ENCODE results near the gene TRMT61A. TPM values are rescaled to one million over a fixed set of nuclear protein-coding genes. Genes with fewer than 3 reads are reported as not detected.

Gene TRMT61A
- total and polyA plus RNA-seq, 9 donors: 6.4 to 9.1 (median 7.8) TPM

DNA sequence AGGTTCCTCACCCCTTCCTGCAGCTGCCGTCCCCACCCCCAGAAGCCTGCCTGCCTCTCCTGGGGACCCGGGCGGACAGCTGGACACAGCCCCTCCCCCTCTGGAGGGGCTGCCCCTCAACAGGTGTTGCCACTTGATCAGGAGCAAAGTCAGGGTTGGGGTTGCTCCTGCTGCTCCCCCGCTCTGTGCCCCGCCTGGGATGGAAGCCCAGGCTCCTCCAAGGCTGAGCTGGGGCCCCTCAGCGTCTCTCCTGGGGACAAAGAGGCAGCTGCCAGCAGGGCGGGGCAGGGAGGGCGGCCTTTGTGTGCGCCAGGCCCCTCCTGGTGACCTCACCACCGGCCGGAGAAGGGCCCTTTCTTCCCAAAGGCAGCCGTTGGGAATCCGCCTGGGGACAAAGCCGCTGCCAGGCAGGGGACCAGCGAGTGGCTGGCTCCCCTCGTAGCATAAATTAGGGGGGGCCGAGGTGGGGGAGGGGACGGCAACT, 13.7 kb downstream of the TRMT61A start:
- Histone ChIP-seq H3K27ac (ENCODE audit: low read length) (peak overlapping the region; percentile 87), H3K27me3 (ENCODE audit: control insufficient read depth, insufficient read depth, low read length) (no peaks in the 10 kb centered on the region), H3K4me3 (ENCODE audit: low read length) (no peak overlapping the region), H3K36me3 (ENCODE audit: control insufficient read depth, insufficient read depth, low read length) (no peaks in the 10 kb centered on the region), H3K9me3 (replicated peaks; ENCODE audit: control insufficient read depth, low read depth, low read length) (no peaks in the 10 kb centered on the region), H3K4me1 (ENCODE audit: control insufficient read depth, insufficient read depth, low read length) (peaks cover 94% of the 10 kb centered on the region)
- WGBS (ENCODE audit: insufficient coverage): 8% methylated on average over 11 of the region's 18 CpGs
- peak; percentile 87 for DNase-seq

GRCh38 chr14:103543140-103543539, 14.1 kb downstream of the TRMT61A start:
- H3K4me3 ChIP-seq (ENCODE audit: low read length): no peak overlapping the region

GRCh38 chr14:103543721-103544387, 14.9 kb downstream of the TRMT61A start:
- no peak for DNase-seq
- WGBS (ENCODE audit: insufficient coverage): 53% methylated on average over 12 of the region's 19 CpGs

More at GRCh38 chr14:103543140-103543539, 14.1 kb downstream of the TRMT61A start:
- Histone ChIP-seq H3K36me3 (ENCODE audit: control insufficient read depth, insufficient read depth, low read length) (no peaks in the 10 kb centered on the region), H3K4me1 (ENCODE audit: control insufficient read depth, insufficient read depth, low read length) (peaks cover 89% of the 10 kb centered on the region), H3K27ac (ENCODE audit: low read length) (peak overlapping the region; percentile 87), H3K27me3 (ENCODE audit: control insufficient read depth, insufficient read depth, low read length) (no peaks in the 10 kb centered on the region), H3K9me3 (replicated peaks; ENCODE audit: control insufficient read depth, low read depth, low read length) (no peaks in the 10 kb centered on the region)
- 73% methylated on average over 8 of the region's 10 CpGs for WGBS (ENCODE audit: insufficient coverage)
- no peak for DNase-seq

DNA sequence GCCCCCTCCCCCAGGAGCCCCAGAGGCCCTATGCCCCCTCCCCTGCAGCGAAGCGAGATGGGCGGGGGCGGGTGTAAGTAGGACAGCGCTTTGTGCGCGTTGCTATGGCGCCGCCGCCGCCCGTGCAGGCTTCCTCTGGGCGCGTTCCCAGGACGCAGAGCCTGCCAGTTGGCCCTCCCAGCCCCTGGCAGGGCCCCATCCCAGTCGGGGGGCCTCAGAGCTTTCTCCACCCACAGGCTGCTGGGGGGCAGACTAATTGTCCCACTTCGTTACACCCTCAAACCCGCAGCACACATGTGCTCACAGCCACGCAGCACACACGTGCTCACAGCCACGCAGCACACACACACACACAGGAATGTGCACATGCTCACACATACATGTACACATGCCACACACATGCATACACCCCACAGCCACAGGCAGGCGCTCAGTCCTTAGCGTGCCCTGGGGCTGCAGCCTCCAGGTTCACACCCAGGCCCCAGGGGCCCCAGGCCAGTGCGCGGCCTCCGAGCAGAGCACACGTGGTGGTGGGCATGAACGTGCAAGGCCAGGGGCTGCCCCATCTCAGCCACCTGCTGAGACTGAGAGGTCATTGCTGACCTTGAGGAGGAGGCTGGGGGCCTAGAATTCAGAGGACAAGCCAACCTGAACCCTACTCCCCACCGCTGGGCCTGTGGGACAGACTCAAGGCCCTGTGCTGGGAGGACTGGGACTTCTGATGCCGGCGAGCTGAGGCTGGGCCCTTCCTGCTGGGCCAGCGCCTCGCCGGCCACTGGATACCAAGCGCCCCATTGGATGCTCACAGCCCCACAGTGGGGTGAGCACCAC, 15.6 kb downstream of the TRMT61A start:
- 34% methylated on average over 29 of the region's 35 CpGs for whole genome bisulfite sequencing (ENCODE audit: insufficient coverage)
- no peaks in the 10 kb centered on the region for H3K9me3 ChIP-seq (replicated peaks; ENCODE audit: control insufficient read depth, low read depth, low read length)
- no peaks in the 10 kb centered on the region for H3K27me3 ChIP-seq (ENCODE audit: control insufficient read depth, insufficient read depth, low read length)
- no peaks in the 10 kb centered on the region for H3K36me3 ChIP-seq (ENCODE audit: control insufficient read depth, insufficient read depth, low read length)
- peak overlapping the region; percentile 87 for H3K27ac ChIP-seq (ENCODE audit: low read length)
- no peak overlapping the region for H3K4me3 ChIP-seq (ENCODE audit: low read length)
- H3K4me1 ChIP-seq (ENCODE audit: control insufficient read depth, insufficient read depth, low read length): peaks cover 87% of the 10 kb centered on the region
- DNase-seq: peak; percentile 86

More at GRCh38 chr14:103543721-103544387, 14.9 kb downstream of the TRMT61A start:
- H3K36me3 ChIP-seq (ENCODE audit: control insufficient read depth, insufficient read depth, low read length): no peaks in the 10 kb centered on the region
- H3K27me3 ChIP-seq (ENCODE audit: control insufficient read depth, insufficient read depth, low read length): no peaks in the 10 kb centered on the region
- H3K27ac ChIP-seq (ENCODE audit: low read length): peak overlapping the region; percentile 87
- H3K4me1 ChIP-seq (ENCODE audit: control insufficient read depth, insufficient read depth, low read length): peaks cover 87% of the 10 kb centered on the region
- no peak overlapping the region for H3K4me3 ChIP-seq (ENCODE audit: low read length)
- H3K9me3 ChIP-seq (replicated peaks; ENCODE audit: control insufficient read depth, low read depth, low read length): no peaks in the 10 kb centered on the region

DNA sequence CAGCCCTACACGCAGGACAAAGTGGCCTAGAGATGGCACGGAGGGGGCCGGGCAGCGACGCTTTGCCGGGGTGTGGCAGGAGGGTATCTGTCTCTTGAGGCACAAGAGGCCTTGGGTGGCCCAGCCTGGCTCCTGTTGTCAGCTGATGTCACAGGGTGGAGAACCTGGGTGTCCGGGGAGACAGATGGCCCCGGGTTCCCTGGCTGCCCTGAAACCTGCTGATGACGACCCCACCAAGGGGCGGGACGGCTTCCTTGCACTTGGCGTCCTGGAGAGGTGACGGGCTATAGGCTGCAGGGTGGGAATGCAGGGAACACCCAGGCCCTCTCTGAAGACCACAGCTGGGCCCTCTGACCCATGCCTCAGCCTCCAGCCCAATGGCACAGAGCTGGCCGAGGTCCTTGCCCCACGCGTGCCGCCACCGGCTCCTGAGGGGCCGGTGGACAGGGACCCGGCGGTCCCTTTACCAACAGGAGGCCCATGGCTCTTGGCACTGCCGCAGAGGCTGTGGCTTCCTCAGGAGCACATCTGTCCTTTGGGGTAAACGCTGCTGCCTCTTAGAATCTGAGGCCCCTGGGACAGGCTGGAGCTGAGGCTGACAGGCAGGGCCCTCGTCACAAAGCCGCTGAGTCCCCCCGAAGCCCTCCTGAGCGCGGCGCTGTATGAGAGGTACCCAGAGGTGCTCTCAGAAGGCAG, 16.4 kb downstream of the TRMT61A start:
- Histone ChIP-seq H3K27ac (ENCODE audit: low read length) (peak overlapping the region; percentile 87), H3K27me3 (ENCODE audit: control insufficient read depth, insufficient read depth, low read length) (no peaks in the 10 kb centered on the region), H3K4me3 (ENCODE audit: low read length) (no peak overlapping the region), H3K9me3 (replicated peaks; ENCODE audit: control insufficient read depth, low read depth, low read length) (no peaks in the 10 kb centered on the region), H3K36me3 (ENCODE audit: control insufficient read depth, insufficient read depth, low read length) (no peaks in the 10 kb centered on the region), H3K4me1 (ENCODE audit: control insufficient read depth, insufficient read depth, low read length) (peaks cover 88% of the 10 kb centered on the region)
- DNase-seq: peak; percentile 27
- WGBS (ENCODE audit: insufficient coverage): 87% methylated on average over 24 of the region's 29 CpGs

GRCh38 chr14:103545915-103546651, 17.1 kb downstream of the TRMT61A start:
- 73% methylated on average over 15 of the region's 27 CpGs for WGBS (ENCODE audit: insufficient coverage)
- Histone ChIP-seq H3K27ac (ENCODE audit: low read length) (peak overlapping the region; percentile 9), H3K4me1 (ENCODE audit: control insufficient read depth, insufficient read depth, low read length) (peaks cover 88% of the 10 kb centered on the region), H3K9me3 (replicated peaks; ENCODE audit: control insufficient read depth, low read depth, low read length) (no peaks in the 10 kb centered on the region), H3K36me3 (ENCODE audit: control insufficient read depth, insufficient read depth, low read length) (no peaks in the 10 kb centered on the region), H3K4me3 (ENCODE audit: low read length) (no peak overlapping the region), H3K27me3 (ENCODE audit: control insufficient read depth, insufficient read depth, low read length) (no peaks in the 10 kb centered on the region)
- peak; percentile 44 for DNase-seq

DNA sequence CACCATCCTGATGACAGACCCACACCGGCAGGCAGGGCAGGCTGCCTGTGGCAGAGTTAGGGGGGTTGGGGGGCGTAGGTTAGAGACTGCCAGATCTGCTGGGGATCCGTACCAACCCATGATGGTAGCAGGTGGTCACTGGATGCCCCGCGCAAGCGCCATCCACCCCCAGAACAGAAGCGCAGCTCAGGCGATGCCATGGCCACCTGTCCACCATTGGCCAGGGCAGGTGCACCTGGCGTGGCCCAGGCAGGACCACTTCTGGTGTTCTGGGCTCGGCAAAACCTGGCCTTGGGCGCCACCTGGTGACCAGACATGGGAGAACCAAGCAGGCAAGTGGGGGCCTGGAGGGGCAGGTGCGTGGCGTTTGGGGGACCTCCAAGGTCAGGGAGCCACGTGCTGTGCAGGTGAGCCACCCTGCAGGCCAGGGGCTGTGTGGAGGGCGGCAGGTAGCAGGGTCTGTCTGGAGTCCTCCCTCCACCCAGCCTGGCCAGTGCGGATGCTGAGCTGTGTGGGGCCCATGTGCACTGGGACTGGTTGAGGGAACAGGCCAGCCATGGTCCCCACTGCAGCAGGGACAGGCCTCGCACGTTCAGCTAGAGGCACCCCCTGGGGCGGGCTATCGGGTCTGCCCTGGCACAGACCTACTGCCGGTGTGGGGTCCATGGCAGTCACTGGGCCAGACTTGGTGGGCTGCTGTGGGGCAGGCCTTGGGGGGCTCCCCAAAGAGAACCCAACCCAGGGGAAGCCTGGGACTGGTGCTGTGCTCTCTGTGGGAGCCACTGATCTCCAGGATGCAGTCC, 17.9 kb downstream of the TRMT61A start:
- Histone ChIP-seq H3K9me3 (replicated peaks; ENCODE audit: control insufficient read depth, low read depth, low read length) (no peaks in the 10 kb centered on the region), H3K4me3 (ENCODE audit: low read length) (no peak overlapping the region), H3K27me3 (ENCODE audit: control insufficient read depth, insufficient read depth, low read length) (no peaks in the 10 kb centered on the region), H3K27ac (ENCODE audit: low read length) (no peak overlapping the region), H3K4me1 (ENCODE audit: control insufficient read depth, insufficient read depth, low read length) (peaks cover 88% of the 10 kb centered on the region), H3K36me3 (ENCODE audit: control insufficient read depth, insufficient read depth, low read length) (no peaks in the 10 kb centered on the region)
- 18% methylated on average over 21 of the region's 21 CpGs for WGBS (ENCODE audit: insufficient coverage)
- DNase-seq: peak; percentile 67

DNA sequence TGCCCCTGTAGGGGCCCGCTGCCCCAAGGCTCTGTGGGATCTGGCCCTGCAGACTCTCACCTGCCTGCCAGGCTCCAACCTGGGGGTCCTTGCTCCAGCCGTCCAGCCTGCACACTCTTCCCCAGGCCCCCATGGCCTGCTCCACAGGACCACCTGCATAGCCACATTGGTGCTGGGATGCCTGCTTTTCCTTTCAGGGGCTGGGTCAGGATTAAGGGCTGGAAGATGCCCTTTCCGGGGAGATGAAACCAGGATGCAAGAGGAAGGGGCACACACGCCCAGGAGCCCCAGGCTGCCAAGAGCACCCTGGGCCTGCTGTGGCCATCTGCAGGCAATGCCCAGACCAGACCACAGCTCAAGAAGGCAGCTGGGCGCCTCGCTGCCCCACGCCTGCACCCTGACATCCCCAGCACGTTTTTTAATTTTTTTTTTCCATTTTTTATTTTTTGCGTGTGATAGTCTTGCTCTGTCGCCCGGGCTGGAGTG, 18.5 kb downstream of the TRMT61A start:
- H3K4me1 ChIP-seq (ENCODE audit: control insufficient read depth, insufficient read depth, low read length): peaks cover 88% of the 10 kb centered on the region
- H3K4me3 ChIP-seq (ENCODE audit: low read length): no peak overlapping the region
- H3K27me3 ChIP-seq (ENCODE audit: control insufficient read depth, insufficient read depth, low read length): no peaks in the 10 kb centered on the region
- no peaks in the 10 kb centered on the region for H3K9me3 ChIP-seq (replicated peaks; ENCODE audit: control insufficient read depth, low read depth, low read length)
- H3K36me3 ChIP-seq (ENCODE audit: control insufficient read depth, insufficient read depth, low read length): no peaks in the 10 kb centered on the region
- DNase-seq: no peak
- H3K27ac ChIP-seq (ENCODE audit: low read length): no peak overlapping the region
- WGBS (ENCODE audit: insufficient coverage): 77% methylated on average over 11 of the region's 11 CpGs

DNA sequence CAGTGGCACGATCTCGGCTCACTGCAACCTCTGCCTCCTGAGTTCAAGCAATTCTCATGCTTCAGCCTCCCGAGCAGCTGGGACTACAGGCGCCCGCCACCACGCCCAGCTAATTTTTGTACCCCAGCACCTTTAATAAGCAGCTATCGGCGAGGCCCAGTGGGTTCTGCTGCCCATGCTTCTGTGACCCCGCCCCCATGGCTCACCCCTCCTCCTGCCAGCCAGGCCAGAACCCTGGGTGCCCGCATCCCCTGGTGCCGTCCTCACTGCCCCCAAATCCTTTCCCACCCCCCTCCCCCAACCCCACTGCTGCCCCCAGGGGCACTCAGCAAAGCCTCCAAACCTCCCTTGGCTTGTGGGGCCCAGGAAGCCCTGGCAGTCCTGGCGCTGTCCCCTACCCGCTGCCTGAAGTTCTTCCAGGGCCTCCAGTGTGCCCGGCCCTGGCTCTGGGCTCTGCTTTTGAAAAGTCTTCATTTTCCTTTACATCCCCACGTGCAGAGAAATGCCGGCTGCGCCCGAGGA, 19.0 kb downstream of the TRMT61A start:
- Histone ChIP-seq H3K9me3 (replicated peaks; ENCODE audit: control insufficient read depth, low read depth, low read length) (no peaks in the 10 kb centered on the region), H3K36me3 (ENCODE audit: control insufficient read depth, insufficient read depth, low read length) (no peaks in the 10 kb centered on the region), H3K4me3 (ENCODE audit: low read length) (no peak overlapping the region), H3K27ac (ENCODE audit: low read length) (no peak overlapping the region), H3K27me3 (ENCODE audit: control insufficient read depth, insufficient read depth, low read length) (no peaks in the 10 kb centered on the region), H3K4me1 (ENCODE audit: control insufficient read depth, insufficient read depth, low read length) (peaks cover 88% of the 10 kb centered on the region)
- no peak for DNase-seq
- 83% methylated on average over 18 of the region's 18 CpGs for WGBS (ENCODE audit: insufficient coverage)
